Upper lobe of left lung (tissue), 6 donors: Measurements from ENCODE around the gene ZNF697. TPM values are rescaled to one million over a fixed set of nuclear protein-coding genes. Genes with fewer than 3 reads are reported as not detected.

Experiments
- ATAC-seq, 2 donors: fragments of 200-7000 bp; cut with Tn5 transposase; one replicate each; pipeline ENCODE4 v1.9.1; 2022; ENCODE audit warnings: mild to moderate bottlenecking in 2 of 2, moderate library complexity in 2 of 2; ENCODE audit not compliant: low FRiP score in 2 of 2
- DNase-seq, 2 donors: peaks; one replicate each; pipeline ENCODE4 v3.0.0-alpha.2; 2019 to 2020
- H3K27ac ChIP-seq, 4 donors: fragments of 200-600 bp; sonication (generic); one replicate each; pipeline ENCODE4 v1.5.1; 2016 to 2019
- H3K27me3 ChIP-seq, 4 donors: fragments of 200-600 bp; sonication (generic); one replicate each; pipeline ENCODE4 v1.5.1; 2017 to 2019
- H3K36me3 ChIP-seq, 4 donors: fragments of 200-600 bp; sonication (generic); one replicate each; pipeline ENCODE4 v1.5.1; 2016 to 2019
- H3K4me1 ChIP-seq, 4 donors: fragments of 200-600 bp; sonication (generic); one replicate each; pipeline ENCODE4 v1.5.1; 2018 to 2019
- H3K4me3 ChIP-seq, 4 donors: fragments of 200-600 bp; sonication (generic); one replicate each; pipeline ENCODE4 v1.5.1; 2017 to 2019; ENCODE audit warnings: mild to moderate bottlenecking in 2 of 4, moderate library complexity in 1 of 4
- H3K9me3 ChIP-seq, 4 donors: fragments of 200-600 bp; sonication (generic); one replicate each; pipeline ENCODE4 v1.5.1; 2018 to 2019
- CTCF ChIP-seq, 6 experiments: fragments of 450-650 bp in 4 of 6; fragments of 200-600 bp in 2 of 6; sonication (generic) in 2 of 6; IDR thresholded peaks; one replicate each; pipeline ENCODE4 v1.5.1; 2016 to 2019; ENCODE audit warnings: antibody characterized with exemption in 6 of 6
- EP300 ChIP-seq, 4 donors: sonication (generic); formaldehyde crosslinking; IDR thresholded peaks; one replicate each; pipeline ENCODE4 v1.5.1; 2017; ENCODE audit warnings: antibody characterized with exemption in 4 of 4, control low read depth in 2 of 4
- POLR2A ChIP-seq, 4 donors: fragments of 450-650 bp; IDR thresholded peaks; one replicate each; pipeline ENCODE4 v1.5.1; 2016 to 2017; ENCODE audit warnings: antibody characterized with exemption in 4 of 4, mild to moderate bottlenecking in 2 of 4
- POLR2AphosphoS5 ChIP-seq, 2 donors: sonication (generic); formaldehyde crosslinking; IDR thresholded peaks; one replicate each; pipeline ENCODE4 v1.5.1; 2017; ENCODE audit warnings: antibody characterized with exemption in 2 of 2
- WGBS, 2 donors: methylation state at CpG; one replicate each; pipeline ENCODE4 v1.1.5; 2017 to 2018; 5-methylcytosine and 5-hydroxymethylcytosine counted together
- total RNA-seq, 6 donors: library from RNA; depleted of rRNA in 4 of 6; stranded (reverse); fragments of >200 nt in 4 of 6; gene quantifications; one replicate each; pipeline versions ENCODE4 v1.1.0 to v1.2.1, GENCODE V29; 2016 to 2021
- donor health status: DM: no; HTN: no; CAD: no; lungs with moderate emphysema.
- donor health status: DM: no; HTN: yes; CAD: no; lungs with severe emphysema.

Gene ZNF697
- total RNA-seq, 6 donors from 2014 or later: 4.4 to 10.3 (median 8.0) TPM

- no peak for TF ChIP-seq POLR2A (IDR thresholded peaks at IDR 0.05)
- no peak for TF ChIP-seq EP300 (IDR thresholded peaks at IDR 0.05)
- TF ChIP-seq CTCF (IDR thresholded peaks at IDR 0.05): no peak
- no peak for TF ChIP-seq POLR2AphosphoS5 (IDR thresholded peaks at IDR 0.05)
- DNase-seq: no peak
- Histone ChIP-seq H3K4me1 (no peaks in the 10 kb centered on the region), H3K36me3 (no peaks in the 10 kb centered on the region), H3K27me3 (no peaks in the 10 kb centered on the region), H3K4me3 (no peak overlapping the region), H3K9me3 (no peaks in the 10 kb centered on the region), H3K27ac (no peak overlapping the region)
- WGBS, 2 donors: 64 to 70% methylated on average over 2 of the region's 2 CpGs
- no peak for ATAC-seq
These were observed 39.5 kb upstream of the ZNF697 start for GRCh38 chr1:119687434-119688079.

- Histone ChIP-seq H3K4me1 (no peaks in the 10 kb centered on the region), H3K4me3 (no peak overlapping the region), H3K36me3 (no peaks in the 10 kb centered on the region), H3K27ac (no peak overlapping the region), H3K27me3 (no peaks in the 10 kb centered on the region), H3K9me3 (no peaks in the 10 kb centered on the region)
- ATAC-seq (no peak), DNase-seq (no peak)
- TF ChIP-seq EP300 (IDR thresholded peaks at IDR 0.05) (no peak), POLR2AphosphoS5 (IDR thresholded peaks at IDR 0.05) (no peak), POLR2A (IDR thresholded peaks at IDR 0.05) (no peak), CTCF (IDR thresholded peaks at IDR 0.05) (no peak)
- WGBS, 2 donors: 80 to 83% methylated on average over 3 of the region's 3 CpGs
These were observed 38.6 kb upstream of the ZNF697 start for GRCh38 chr1:119686661-119687060.

- WGBS, 2 donors: 96 to 100% methylated on average over 1 of the region's 1 CpG
- H3K36me3 ChIP-seq: no peaks in the 10 kb centered on the region
- H3K4me3 ChIP-seq: no peak overlapping the region
- TF ChIP-seq POLR2AphosphoS5 (IDR thresholded peaks at IDR 0.05) (no peak), EP300 (IDR thresholded peaks at IDR 0.05) (no peak), POLR2A (IDR thresholded peaks at IDR 0.05) (no peak)
- H3K9me3 ChIP-seq: no peaks in the 10 kb centered on the region
- DNase-seq (no peak), ATAC-seq (no peak)
- no peaks in the 10 kb centered on the region for H3K4me1 ChIP-seq
- no peaks in the 10 kb centered on the region for H3K27me3 ChIP-seq
- H3K27ac ChIP-seq: no peak overlapping the region
These were observed 35.8 kb upstream of the ZNF697 start for GRCh38 chr1:119683893-119684292.

GRCh38 chr1:119682141-119682540 is 34.1 kb upstream of the ZNF697 start:
- DNase-seq (no peak), ATAC-seq (no peak)
- Histone ChIP-seq H3K9me3 (no peaks in the 10 kb centered on the region), H3K36me3 (no peaks in the 10 kb centered on the region), H3K27ac (no peak overlapping the region), H3K4me3 (no peak overlapping the region), H3K4me1 (no peaks in the 10 kb centered on the region), H3K27me3 (no peaks in the 10 kb centered on the region)
- no peak for TF ChIP-seq POLR2A (IDR thresholded peaks at IDR 0.05)
- TF ChIP-seq EP300 (IDR thresholded peaks at IDR 0.05): no peak
- TF ChIP-seq CTCF (IDR thresholded peaks at IDR 0.05): no peak
- no peak for TF ChIP-seq POLR2AphosphoS5 (IDR thresholded peaks at IDR 0.05)

GRCh38 chr1:119681560-119681959 is 33.5 kb upstream of the ZNF697 start:
- ATAC-seq: no peak
- no peaks in the 10 kb centered on the region for H3K27me3 ChIP-seq
- H3K4me3 ChIP-seq: no peak overlapping the region
- TF ChIP-seq POLR2A (IDR thresholded peaks at IDR 0.05): no peak
- no peak for TF ChIP-seq EP300 (IDR thresholded peaks at IDR 0.05)
- TF ChIP-seq CTCF (IDR thresholded peaks at IDR 0.05): no peak
- no peak for TF ChIP-seq POLR2AphosphoS5 (IDR thresholded peaks at IDR 0.05)
- no peaks in the 10 kb centered on the region for H3K4me1 ChIP-seq
- no peaks in the 10 kb centered on the region for H3K9me3 ChIP-seq
- whole genome bisulfite sequencing, 2 donors: 82 to 93% methylated on average over 2 of the region's 2 CpGs
- H3K27ac ChIP-seq: no peak overlapping the region
- H3K36me3 ChIP-seq: no peaks in the 10 kb centered on the region
- DNase-seq: no peak
